AG04450 (cell line): ENCODE results near the gene SLC5A2. TPM values are rescaled to one million over a fixed set of nuclear protein-coding genes. Genes with fewer than 3 reads are reported as not detected.

Experiments
- CTCF ChIA-PET: fragments of 300-600, 350-600 bp; formaldehyde crosslinking; extraction: SDS; loops from one replicate; lab custom pipeline; 2022; ENCODE audit warnings: antibody characterized with exemption, inconsistent platforms; lab: Charles Lee
- POLR2A ChIA-PET: fragments of 350-600 bp; formaldehyde crosslinking; extraction: SDS; loops from one replicate; lab custom pipeline; 2021; ENCODE audit warnings: antibody characterized with exemption, inconsistent platforms; lab: Yijun Ruan, JAX
- DNase-seq: peaks from one replicate; pipeline ENCODE4 v3.0.0-alpha.2; 2011; ENCODE audit warnings: low read depth, low spot score
- H3K27ac ChIP-seq: one replicate; pipeline ENCODE4 v1.5.1; 2012; ENCODE audit warnings: low read depth, low read length, control low read depth
- H3K27me3 ChIP-seq: one replicate; pipeline ENCODE4 v1.6.0; 2012; ENCODE audit warnings: low read length; ENCODE audit not compliant: control insufficient read depth, insufficient read depth
- H3K4me3 ChIP-seq: 2 replicates; pipeline ENCODE4 v1.5.1; 2011; ENCODE audit warnings: mild to moderate bottlenecking, low read depth, low read length, control low read depth
- H3K9me3 ChIP-seq: 2 replicates; pipeline ENCODE4 v1.5.1; 2012; ENCODE audit warnings: low read length; ENCODE audit not compliant: control insufficient read depth, insufficient read depth
- CTCF ChIP-seq: IDR thresholded peaks from 2 replicates; pipeline ENCODE4 v1.5.1; 2011; ENCODE audit warnings: low read depth, low read length, control low read depth, inconsistent platforms
- polyA plus RNA-seq: library from polyadenylated mRNA; depleted of rRNA; stranded (reverse); fragments of >200 nt; gene quantifications from 2 replicates; pipeline ENCODE4 v1.2.3, GENCODE V29; 2011

Gene SLC5A2
- polyA plus RNA-seq, 1 experiment, result not detected

GRCh38 chr16:31487071-31487719, 4.3 kb downstream of the SLC5A2 start:
- ChIA-PET POLR2A (no interaction called here), CTCF (interaction anchor here (1.8 kb wide), 1 partner anchor 26 kb away, joined by 5 read pairs; no protein-coding TSS in a partner anchor)
- Histone ChIP-seq H3K4me3 (peak overlapping the region; percentile 56), H3K9me3 (no peaks in the 10 kb centered on the region; the same call in 1 of the 2 replicates), H3K27me3 (peaks cover 28% of the 10 kb centered on the region), H3K27ac (no peak overlapping the region)
- DNase-seq, result no peak
- TF ChIP-seq CTCF, result no peak

GRCh38 chr16:31487720-31488467, 5.0 kb downstream of the SLC5A2 start:
- no peak for TF ChIP-seq CTCF
- CTCF ChIA-PET, result interaction anchor here (1.8 kb wide), 1 partner anchor 27 kb away, joined by 5 read pairs; no protein-coding TSS in a partner anchor
- peaks cover 28% of the 10 kb centered on the region for H3K27me3 ChIP-seq
- POLR2A ChIA-PET, result interaction anchor here (0.5 to 1.0 kb wide), 5 partner anchors 19 to 564 kb away, joined by 3 to 4 read pairs (median 3); partner anchors contain the start of gene FBXL19
- peak overlapping the region; percentile 56 for H3K4me3 ChIP-seq
- no peak for DNase-seq
- H3K9me3 ChIP-seq, result no peaks in the 10 kb centered on the region; the same call in 1 of the 2 replicates
- H3K27ac ChIP-seq, result no peak overlapping the region

- POLR2A ChIA-PET, result interaction anchor here (0.6 to 1.0 kb wide), 4 partner anchors 19 to 565 kb away, joined by 3 to 4 read pairs (median 4); partner anchors contain the start of gene FBXL19
- H3K27me3 ChIP-seq, result peaks cover 28% of the 10 kb centered on the region
These were observed 5.8 kb downstream of the SLC5A2 start for GRCh38 chr16:31488468-31489297.

GRCh38 chr16:31489298-31489564, 6.3 kb downstream of the SLC5A2 start:
- ChIA-PET CTCF (no interaction called here), POLR2A (no interaction called here)
- no peak for DNase-seq

More at GRCh38 chr16:31488468-31489297, 5.8 kb downstream of the SLC5A2 start:
- peak overlapping the region; percentile 56 for H3K4me3 ChIP-seq
- no peak for TF ChIP-seq CTCF
- no peaks in the 10 kb centered on the region; the same call in 1 of the 2 replicates for H3K9me3 ChIP-seq
- CTCF ChIA-PET, result interaction anchor here (1.8 kb wide), 1 partner anchor 28 kb away, joined by 5 read pairs; no protein-coding TSS in a partner anchor
- H3K27ac ChIP-seq, result no peak overlapping the region
- no peak for DNase-seq

More at GRCh38 chr16:31489298-31489564, 6.3 kb downstream of the SLC5A2 start:
- Histone ChIP-seq H3K4me3 (no peak overlapping the region), H3K27ac (no peak overlapping the region), H3K9me3 (no peaks in the 10 kb centered on the region; the same call in 1 of the 2 replicates), H3K27me3 (peaks cover 28% of the 10 kb centered on the region)
- no peak for TF ChIP-seq CTCF
